Gastrocnemius medialis (tissue), 4 donors: ENCODE results near the gene POU2F2. TPM values are rescaled to one million over a fixed set of nuclear protein-coding genes. Genes with fewer than 3 reads are reported as not detected.
A peak's percentile ranks its signal among the peaks of the same experiment; 100 is the strongest.

ENCODE experiments used
- ATAC-seq, 2 donors: fragments of 150-250 bp; one replicate each; pipeline ENCODE4 v1.9.1; 2016
- DNase-seq, 2 donors: peaks; one replicate each; pipeline ENCODE4 v3.0.0-alpha.2; 2019
- H3K27ac ChIP-seq, 4 donors: fragments of 200-600 bp; sonication (generic); 1 replicate in 1 of 4; 2 replicates in 3 of 4; pipeline ENCODE4 v1.5.1; 2016 to 2018; ENCODE audit warnings: mild to moderate bottlenecking in 2 of 4, moderate library complexity in 1 of 4
- H3K27me3 ChIP-seq, 3 donors: fragments of 200-600 bp; sonication (generic) in 2 of 3; 1 replicate in 1 of 3; 2 replicates in 2 of 3; pipeline versions ENCODE4 v1.5.1 to v1.6.0; 2016 to 2019; ENCODE audit warnings: mild to moderate bottlenecking in 1 of 3, moderate library complexity in 1 of 3
- H3K36me3 ChIP-seq, 2 donors: fragments of 200-600 bp; sonication (generic) in 1 of 2; one replicate each; pipeline ENCODE4 v1.5.1; 2017 to 2018
- H3K4me1 ChIP-seq, 2 donors: fragments of 200-600 bp; sonication (generic) in 1 of 2; one replicate each; pipeline ENCODE4 v1.5.1; 2016 to 2017; ENCODE audit warnings: mild to moderate bottlenecking in 2 of 2
- H3K4me3 ChIP-seq, 4 donors: fragments of 200-600 bp; sonication (generic) in 3 of 4; 1 replicate in 1 of 4; 2 replicates in 3 of 4; pipeline ENCODE4 v1.5.1; 2016 to 2019; ENCODE audit warnings: mild to moderate bottlenecking in 2 of 4
- H3K9me3 ChIP-seq, 3 donors: fragments of 200-600 bp; sonication (generic) in 2 of 3; 1 replicate in 1 of 3; 2 replicates in 2 of 3; pipeline ENCODE4 v1.5.1; 2016 to 2019
- POLR2A ChIP-seq, 2 donors: fragments of 450-650 bp; IDR thresholded peaks; one replicate each; pipeline ENCODE4 v1.6.1; 2017; ENCODE audit warnings: antibody characterized with exemption in 2 of 2, mild to moderate bottlenecking in 2 of 2, moderate library complexity in 2 of 2
- in situ Hi-C, 4 donors: fragments of 200-750 bp; cut with MboI; loops; one replicate each; pipeline versions ENCODE4 v1.15.0 to v1.8.0; 2017; ENCODE audit warnings: low sequenced_read_pairs in 4 of 4
- intact Hi-C: fragments of 100-400 bp; cut with DNase I; formaldehyde crosslinking; loops from one replicate; pipeline ENCODE4 v1.15.1; 2023; ENCODE audit warnings: low total_unique reads
- total RNA-seq, 4 donors: library from RNA; depleted of rRNA; stranded (reverse); fragments of >200 nt; gene quantifications; one replicate each; pipeline versions ENCODE4 v1.1.0 to v1.2.3, GENCODE V29; 2016
- TF ChIP-seq, protein P1 (sequence below), 5 experiments: fragments of 450-650 bp in 3 of 5; fragments of 200-600 bp in 2 of 5; sonication (generic) in 2 of 5; IDR thresholded peaks in 4 of 5; conservative IDR thresholded peaks in 1 of 5; 1 replicate in 4 of 5; 2 replicates in 1 of 5; pipeline ENCODE4 v1.5.1; 2016 to 2019; ENCODE audit warnings: antibody characterized with exemption in 5 of 5, mild to moderate bottlenecking in 3 of 5, moderate library complexity in 3 of 5

POU2F2 gene
- total RNA-seq, 4 donors from 2014 or later: 0.26 to 1.7 (median 1.6) TPM; not detected in 1

DNA sequence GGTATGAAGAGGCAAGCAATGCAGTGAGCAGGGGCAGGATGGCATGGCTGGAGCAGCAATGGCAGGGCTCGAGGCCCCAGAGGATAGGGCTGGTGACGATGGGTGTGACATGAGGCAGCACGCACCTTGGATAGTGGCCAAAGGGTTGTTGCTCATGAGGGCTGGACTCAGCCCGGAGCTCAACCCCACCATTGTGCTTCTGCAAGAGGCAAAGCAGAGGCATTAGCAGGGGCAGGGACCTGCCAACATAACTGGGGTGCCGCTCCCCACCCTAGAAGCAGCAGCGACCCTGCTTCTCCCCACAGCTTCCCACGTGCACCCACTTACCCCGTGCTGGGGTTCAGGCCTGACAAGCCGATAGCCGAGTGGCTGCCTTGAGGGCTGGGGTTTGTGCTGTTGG is 40.5 kb downstream of the POU2F2 start:
- intact Hi-C loops (loop anchor here (1.0 kb wide), 1 partner anchor 93 kb away; no protein-coding TSS in a partner anchor), in situ Hi-C loops (no loop called here)
- TF ChIP-seq, protein P1, sequence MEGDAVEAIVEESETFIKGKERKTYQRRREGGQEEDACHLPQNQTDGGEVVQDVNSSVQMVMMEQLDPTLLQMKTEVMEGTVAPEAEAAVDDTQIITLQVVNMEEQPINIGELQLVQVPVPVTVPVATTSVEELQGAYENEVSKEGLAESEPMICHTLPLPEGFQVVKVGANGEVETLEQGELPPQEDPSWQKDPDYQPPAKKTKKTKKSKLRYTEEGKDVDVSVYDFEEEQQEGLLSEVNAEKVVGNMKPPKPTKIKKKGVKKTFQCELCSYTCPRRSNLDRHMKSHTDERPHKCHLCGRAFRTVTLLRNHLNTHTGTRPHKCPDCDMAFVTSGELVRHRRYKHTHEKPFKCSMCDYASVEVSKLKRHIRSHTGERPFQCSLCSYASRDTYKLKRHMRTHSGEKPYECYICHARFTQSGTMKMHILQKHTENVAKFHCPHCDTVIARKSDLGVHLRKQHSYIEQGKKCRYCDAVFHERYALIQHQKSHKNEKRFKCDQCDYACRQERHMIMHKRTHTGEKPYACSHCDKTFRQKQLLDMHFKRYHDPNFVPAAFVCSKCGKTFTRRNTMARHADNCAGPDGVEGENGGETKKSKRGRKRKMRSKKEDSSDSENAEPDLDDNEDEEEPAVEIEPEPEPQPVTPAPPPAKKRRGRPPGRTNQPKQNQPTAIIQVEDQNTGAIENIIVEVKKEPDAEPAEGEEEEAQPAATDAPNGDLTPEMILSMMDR (IDR thresholded peaks at IDR 0.05 in 4 of 5, conservative IDR thresholded peaks at IDR 0.05 in 1 of 5): no peak
- no peak for TF ChIP-seq POLR2A (IDR thresholded peaks at IDR 0.05)
- Histone ChIP-seq H3K36me3 (no peaks in the 10 kb centered on the region), H3K4me3 (no peak overlapping the region), H3K9me3 (no peaks in the 10 kb centered on the region), H3K4me1 (no peaks in the 10 kb centered on the region), H3K27me3 (peaks cover 7 to 14% (median 10%) of the 10 kb centered on the region in 3 donors), H3K27ac (no peak overlapping the region)
- no peak for DNase-seq
- no peak for ATAC-seq

DNA sequence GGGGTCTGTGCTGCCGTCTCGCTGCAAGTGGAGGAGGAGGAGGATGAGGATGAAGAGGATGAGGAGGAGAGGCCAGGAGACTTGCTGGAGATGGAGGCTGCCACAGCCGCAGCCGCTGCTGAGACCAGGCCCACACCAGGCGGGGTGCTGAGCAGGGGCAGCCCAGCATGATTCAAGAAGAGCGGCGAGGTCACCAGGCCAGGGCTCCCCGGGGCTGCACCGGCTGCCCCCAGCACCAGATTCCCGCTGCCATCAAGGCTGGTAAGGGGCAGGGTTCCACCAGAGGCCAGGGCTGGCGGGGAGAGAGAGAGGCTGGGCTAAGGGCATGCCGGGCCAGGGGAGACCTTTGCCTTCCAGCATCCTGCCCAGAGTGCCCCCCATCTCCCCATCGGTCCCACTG is 40.9 kb downstream of the POU2F2 start:
- no peak for DNase-seq
- Histone ChIP-seq H3K4me1 (no peaks in the 10 kb centered on the region), H3K9me3 (no peaks in the 10 kb centered on the region), H3K36me3 (no peaks in the 10 kb centered on the region), H3K27me3 (peaks cover 3 to 10% (median 6%) of the 10 kb centered on the region in 3 donors), H3K27ac (no peak overlapping the region), H3K4me3 (no peak overlapping the region)
- TF ChIP-seq POLR2A (IDR thresholded peaks at IDR 0.05): no peak
- intact Hi-C loops (no loop called here), in situ Hi-C loops (no loop called here)
- no peak for ATAC-seq

DNA sequence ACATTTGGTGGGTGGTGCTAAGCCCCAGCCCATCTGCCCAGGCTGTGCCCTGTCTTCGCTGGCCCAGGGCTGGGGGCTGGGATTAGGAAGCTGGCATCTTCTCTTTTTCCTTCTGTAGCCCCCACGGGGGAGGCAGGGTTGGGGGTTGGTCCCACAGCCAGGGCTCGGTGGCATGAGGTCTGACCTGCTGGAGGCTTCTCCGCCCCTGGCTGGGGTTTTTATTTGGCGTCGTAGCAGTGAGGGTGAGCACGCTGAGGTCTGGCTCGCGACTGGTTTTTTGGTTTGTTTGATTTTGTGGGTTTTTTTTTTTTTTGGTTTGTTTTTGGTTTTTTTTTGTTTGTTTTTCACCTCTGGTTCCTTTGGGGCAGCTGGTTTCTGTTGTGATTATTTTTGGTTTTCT is 41.6 kb downstream of the POU2F2 start:
- no peak for TF ChIP-seq POLR2A (IDR thresholded peaks at IDR 0.05)
- TF ChIP-seq, protein P1 (IDR thresholded peaks at IDR 0.05 in 4 of 5, conservative IDR thresholded peaks at IDR 0.05 in 1 of 5): no peak
- no peak for DNase-seq
- Histone ChIP-seq H3K4me1 (no peaks in the 10 kb centered on the region), H3K4me3 (no peak overlapping the region), H3K27ac (no peak overlapping the region), H3K9me3 (no peaks in the 10 kb centered on the region), H3K27me3 (peaks cover 0 to 4% (median 2%) of the 10 kb centered on the region in 3 donors), H3K36me3 (no peaks in the 10 kb centered on the region)
- no peak for ATAC-seq
- intact Hi-C loops (no loop called here), in situ Hi-C loops (no loop called here)

DNA sequence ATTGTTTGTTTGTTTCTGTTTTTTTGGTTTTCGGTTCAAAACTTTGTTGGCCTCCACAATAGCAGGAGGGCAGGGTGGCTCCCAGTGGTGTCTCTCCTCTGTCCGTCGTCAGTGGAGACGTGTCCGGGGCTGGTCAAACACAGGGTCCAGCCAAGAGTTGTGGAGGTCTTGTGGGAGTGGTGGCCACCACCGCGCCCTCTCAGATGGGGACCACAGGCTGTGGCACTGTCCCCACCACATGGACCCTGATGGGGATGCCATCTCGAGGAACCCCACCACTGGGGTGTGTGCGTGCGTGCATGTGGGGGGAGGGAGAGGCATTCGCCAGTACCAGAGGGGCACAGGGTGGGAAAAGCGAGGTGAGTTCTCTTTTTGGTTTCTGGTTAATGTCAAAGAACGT is 42.5 kb downstream of the POU2F2 start:
- intact Hi-C loops: no loop called here
- no peak for DNase-seq
- no peaks in the 10 kb centered on the region for H3K9me3 ChIP-seq
- in situ Hi-C loops: no loop called here
- TF ChIP-seq, protein P1 (IDR thresholded peaks at IDR 0.05 in 4 of 5, conservative IDR thresholded peaks at IDR 0.05 in 1 of 5): no peak
- no peak for TF ChIP-seq POLR2A (IDR thresholded peaks at IDR 0.05)
- H3K36me3 ChIP-seq: no peaks in the 10 kb centered on the region
- no peak overlapping the region for H3K27ac ChIP-seq
- no peaks in the 10 kb centered on the region for H3K4me1 ChIP-seq
- no peak for ATAC-seq
- H3K27me3 ChIP-seq: no peaks in the 10 kb centered on the region
- H3K4me3 ChIP-seq: no peak overlapping the region

DNA sequence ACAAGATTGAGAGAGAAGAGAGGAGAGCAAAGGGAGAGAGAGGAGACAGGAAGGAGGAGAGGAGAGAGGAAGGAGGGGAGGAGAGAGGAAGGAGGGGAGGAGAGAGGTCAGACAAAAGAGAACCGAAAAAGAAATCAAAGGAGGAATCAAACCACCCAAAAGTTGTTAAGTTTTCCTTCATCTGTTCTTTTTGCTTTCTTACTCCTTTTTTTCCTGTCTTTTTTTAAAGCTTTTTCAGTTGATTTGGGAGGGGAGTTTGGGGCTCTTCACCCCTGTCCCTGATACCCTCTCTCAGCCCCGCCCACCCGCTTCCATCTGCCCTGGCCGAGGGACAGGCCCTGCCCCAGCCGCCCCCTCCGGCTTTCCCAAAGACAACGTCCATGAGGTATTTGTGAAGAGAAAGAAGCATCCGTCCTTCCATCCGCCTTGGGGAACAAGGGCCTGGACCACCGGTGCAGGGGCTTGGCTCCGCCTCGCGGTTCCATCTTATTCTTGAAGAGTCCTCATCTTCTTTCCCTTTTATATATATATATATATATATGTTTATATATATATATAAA is 43.0 kb downstream of the POU2F2 start:
- H3K9me3 ChIP-seq: no peaks in the 10 kb centered on the region
- no peaks in the 10 kb centered on the region for H3K27me3 ChIP-seq
- ATAC-seq (no peak), DNase-seq (no peak)
- H3K4me3 ChIP-seq: no peak overlapping the region
- H3K27ac ChIP-seq: peak overlapping the region in 3 of 4 donors; percentile 41 to 49 (median 44)
- intact Hi-C loops: no loop called here
- TF ChIP-seq, protein P1 (IDR thresholded peaks at IDR 0.05 in 4 of 5, conservative IDR thresholded peaks at IDR 0.05 in 1 of 5): no peak
- TF ChIP-seq POLR2A (IDR thresholded peaks at IDR 0.05): no peak
- in situ Hi-C loops: no loop called here
- H3K4me1 ChIP-seq: no peaks in the 10 kb centered on the region
- no peaks in the 10 kb centered on the region for H3K36me3 ChIP-seq
